GM21390 (cell line): ENCODE results near the gene RPS6KA4.
"Not testable (repeated sequence)": the region's sequence is repeated elsewhere in the genome, so short reads cannot be mapped to it uniquely, and the experiment has no call there.

ENCODE experiments used
- ATAC-seq: cut with Tn5 transposase; IDR thresholded peaks from one replicate; pipeline ENCODE4 v1.9.1; 2021; ENCODE audit not compliant: unreplicated experiment

RPS6KA4 gene

DNA sequence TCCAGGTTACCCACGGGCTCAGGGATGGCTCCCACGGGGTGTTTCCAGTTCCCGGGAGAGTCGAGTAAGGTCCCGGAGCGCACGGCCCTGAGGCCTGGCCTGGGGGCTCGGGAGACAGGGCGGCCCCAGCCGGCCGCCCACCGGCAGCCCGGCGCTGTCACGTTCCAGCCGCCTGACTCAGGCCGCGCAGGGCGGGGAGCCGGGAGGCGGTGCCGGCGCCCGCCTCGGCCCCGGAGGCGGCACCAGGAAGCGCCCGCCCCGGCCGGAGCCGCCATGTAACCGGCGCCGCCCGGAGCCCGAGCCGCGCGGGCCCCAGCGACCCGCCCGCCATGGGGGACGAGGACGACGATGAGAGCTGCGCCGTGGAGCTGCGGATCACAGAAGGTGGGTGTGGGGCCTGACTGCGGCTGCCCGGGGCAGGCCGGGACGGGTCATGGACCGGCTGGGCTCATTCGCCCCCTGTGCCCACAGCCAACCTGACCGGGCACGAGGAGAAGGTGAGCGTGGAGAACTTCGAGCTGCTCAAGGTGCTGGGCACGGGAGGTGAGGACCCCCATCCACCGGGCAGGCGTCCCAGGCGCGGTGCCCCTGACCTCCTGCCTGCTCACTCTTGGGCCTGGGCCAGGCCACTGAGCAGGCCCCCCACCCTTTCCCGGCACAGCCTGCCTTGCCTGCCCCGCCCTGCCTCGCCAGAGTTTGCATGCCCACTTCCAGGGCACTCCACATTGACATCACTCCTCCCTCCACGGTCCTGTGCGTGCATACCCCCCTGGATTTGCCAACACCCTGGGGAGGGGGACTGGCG lies at the start of gene RPS6KA4:
Gene RPS6KA4, plus strand, starts transcription at position 256 of the 805 bp plus-strand sequence. Its CDS starts 74 bp downstream, at position 330.
- peak; percentile 48 for ATAC-seq

DNA sequence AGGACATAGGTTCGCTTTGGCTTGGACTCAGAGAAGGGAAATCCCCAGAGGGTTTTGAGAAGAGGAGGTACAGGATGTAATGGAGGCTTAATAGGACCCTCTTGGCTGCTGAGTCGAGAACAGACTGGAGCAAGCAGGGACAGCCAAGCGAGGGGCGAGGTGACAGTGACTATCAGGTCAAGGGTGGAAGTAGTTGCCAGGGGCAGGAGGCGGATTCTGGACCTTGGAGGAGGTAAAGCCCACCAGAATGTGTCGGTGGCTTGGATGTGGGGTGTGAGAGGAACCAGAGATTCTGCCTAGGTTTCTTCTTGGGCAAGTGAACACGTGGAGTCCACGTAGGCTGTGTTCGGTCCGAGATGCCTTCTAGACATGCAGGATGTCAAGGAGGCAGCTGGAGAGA lies 46.0 kb upstream of the RPS6KA4 start:
- no peak for ATAC-seq

DNA sequence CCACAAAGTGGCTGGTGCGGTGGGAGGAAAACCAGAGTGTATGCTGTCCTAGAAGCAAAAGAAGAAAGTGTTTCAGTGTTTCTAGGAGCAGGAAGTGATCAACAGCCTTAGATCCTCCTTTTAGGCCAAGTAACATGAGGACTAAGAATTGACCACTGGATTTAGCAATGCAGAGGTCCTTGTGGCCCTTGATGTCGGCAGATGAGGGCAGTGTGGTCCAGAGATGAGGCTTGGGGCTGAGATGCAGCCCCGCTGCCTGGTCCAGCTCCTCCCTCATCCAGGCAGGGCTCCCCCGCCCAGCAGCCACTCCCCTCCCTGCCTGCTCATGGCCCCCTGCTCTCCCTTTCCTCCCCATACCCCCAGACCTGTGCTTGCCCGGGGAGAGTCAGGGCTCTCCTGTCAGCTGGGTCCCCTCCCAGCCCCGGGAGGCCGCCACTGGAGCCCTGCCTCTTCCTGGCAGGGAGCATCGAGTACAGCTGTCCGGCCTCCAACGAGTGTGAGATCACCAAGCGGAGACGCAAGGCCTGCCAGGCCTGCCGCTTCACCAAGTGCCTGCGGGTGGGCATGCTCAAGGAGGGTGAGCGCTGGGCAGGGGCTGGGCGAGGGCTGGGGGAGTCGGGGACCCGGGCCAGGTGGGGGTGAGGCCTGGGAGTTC lies 45.3 kb upstream of the RPS6KA4 start:
- ATAC-seq: no peak

DNA sequence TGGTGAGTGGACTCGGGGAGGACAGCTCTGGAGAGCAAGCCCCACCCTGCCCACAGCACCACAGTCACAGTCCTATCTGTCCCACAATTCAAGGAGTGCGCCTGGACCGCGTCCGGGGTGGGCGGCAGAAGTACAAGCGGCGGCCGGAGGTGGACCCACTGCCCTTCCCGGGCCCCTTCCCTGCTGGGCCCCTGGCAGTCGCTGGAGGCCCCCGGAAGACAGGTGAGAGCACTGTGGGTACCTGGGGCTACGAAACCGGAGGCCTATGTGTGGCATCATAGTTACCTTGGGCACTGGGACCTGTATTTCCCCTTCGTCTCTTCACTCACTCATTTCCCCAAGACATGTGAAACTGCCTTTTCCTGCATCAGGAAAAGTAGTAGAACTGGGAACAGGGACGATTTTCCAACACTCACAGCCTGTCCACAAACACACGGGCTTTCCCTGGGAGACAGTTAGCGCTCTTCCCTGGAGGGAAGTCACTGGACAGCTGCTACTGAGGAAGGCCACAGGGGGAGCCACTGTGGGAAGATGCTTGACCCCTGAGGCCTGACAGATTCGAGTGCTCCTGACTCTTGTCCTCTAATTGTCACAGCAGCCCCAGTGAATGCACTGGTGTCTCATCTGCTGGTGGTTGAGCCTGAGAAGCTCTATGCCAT lies 44.7 kb upstream of the RPS6KA4 start:
- ATAC-seq: no peak

DNA sequence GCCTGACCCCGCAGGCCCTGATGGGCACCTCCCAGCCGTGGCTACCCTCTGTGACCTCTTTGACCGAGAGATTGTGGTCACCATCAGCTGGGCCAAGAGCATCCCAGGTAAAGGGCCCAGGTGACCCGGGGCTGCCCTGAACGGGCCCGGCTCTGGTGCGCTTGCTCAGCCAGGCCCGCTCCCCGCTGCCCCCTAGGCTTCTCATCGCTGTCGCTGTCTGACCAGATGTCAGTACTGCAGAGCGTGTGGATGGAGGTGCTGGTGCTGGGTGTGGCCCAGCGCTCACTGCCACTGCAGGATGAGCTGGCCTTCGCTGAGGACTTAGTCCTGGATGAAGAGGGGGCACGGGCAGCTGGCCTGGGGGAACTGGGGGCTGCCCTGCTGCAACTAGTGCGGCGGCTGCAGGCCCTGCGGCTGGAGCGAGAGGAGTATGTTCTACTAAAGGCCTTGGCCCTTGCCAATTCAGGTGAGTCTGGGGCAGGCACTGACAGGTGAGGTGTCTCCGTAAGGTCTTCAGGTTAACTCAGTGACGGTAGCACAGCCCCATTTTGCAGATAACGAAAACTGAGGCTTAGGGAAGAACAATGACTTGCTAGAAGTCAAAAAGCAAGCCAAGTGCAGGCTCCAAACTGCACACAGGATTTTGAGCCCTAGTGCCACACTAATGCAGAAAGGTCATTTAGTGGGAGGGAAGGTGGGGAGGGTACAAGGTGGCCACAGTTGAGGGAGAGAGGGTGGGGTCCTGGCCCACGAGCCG lies 44.0 kb upstream of the RPS6KA4 start:
- ATAC-seq: no peak

DNA sequence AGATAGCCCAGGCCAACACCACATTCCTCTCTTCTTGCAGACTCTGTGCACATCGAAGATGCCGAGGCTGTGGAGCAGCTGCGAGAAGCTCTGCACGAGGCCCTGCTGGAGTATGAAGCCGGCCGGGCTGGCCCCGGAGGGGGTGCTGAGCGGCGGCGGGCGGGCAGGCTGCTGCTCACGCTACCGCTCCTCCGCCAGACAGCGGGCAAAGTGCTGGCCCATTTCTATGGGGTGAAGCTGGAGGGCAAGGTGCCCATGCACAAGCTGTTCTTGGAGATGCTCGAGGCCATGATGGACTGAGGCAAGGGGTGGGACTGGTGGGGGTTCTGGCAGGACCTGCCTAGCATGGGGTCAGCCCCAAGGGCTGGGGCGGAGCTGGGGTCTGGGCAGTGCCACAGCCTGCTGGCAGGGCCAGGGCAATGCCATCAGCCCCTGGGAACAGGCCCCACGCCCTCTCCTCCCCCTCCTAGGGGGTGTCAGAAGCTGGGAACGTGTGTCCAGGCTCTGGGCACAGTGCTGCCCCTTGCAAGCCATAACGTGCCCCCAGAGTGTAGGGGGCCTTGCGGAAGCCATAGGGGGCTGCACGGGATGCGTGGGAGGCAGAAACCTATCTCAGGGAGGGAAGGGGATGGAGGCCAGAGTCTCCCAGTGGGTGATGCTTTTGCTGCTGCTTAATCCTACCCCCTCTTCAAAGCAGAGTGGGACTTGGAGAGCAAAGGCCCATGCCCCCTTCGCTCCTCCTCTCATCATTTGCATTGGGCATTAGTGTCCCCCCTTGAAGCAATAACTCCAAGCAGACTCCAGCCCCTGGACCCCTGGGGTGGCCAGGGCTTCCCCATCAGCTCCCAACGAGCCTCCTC lies 43.1 kb upstream of the RPS6KA4 start:
- not testable (repeated sequence) for ATAC-seq

DNA sequence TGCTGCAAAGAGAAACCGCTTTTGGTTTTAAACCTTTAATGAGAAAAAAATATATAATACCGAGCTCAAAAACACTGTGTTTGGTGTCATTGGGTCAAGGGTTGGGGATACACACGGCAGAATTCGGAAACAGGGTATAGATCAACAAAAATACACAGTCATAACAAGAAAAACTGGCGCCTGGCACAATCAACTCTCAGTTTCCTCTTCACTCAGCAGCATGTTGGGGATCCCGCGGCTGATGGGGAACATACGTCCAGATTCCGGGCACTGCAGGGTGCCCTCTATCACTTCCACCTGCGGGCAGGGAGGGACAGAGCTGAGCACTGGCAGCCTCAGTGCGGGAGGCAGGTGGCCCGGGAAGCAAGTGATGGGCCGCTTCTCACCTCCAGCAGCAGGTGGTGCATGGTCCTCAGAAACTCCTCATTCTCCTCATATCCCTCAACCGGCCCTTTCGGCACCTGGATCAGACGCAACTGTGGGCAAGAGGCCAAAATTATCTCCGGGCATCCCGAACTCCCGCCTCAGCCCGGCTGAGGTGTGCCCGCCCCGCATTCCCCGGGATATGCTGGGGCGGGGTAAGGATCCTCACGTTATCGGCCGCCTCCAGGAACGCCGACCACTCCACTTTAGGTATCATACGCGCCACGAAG lies 42.2 kb upstream of the RPS6KA4 start:
- peak; percentile 6 for ATAC-seq

DNA sequence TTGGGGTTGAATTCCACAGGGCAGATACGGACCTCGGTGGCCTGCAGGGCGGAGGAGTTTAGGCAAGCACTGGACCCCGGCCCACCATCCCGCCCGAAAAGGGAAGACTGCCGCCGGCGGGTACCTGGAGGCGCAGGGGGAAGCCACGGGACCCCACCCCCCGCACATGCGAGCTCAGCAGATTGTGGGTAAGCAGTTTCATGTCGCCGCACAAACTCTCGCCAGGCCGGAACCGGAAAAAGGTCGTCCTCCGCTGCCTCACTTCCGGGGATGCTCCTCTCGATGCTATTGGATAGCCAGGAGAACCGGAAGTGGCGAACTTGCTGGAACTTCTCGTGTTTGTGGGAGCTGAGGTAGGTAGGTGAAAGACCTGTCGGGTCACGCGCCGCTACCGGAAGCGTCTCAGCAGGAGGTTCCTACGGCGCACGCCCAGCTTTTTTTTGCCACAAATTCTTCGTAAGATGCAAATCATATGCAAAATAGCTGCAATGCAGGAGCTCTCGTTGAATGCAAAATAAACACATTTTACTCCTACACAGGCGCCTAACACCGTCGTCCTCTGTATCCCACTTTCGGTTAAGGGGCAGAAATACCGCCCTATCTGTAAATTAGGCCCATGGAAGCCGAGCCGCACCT lies 41.5 kb upstream of the RPS6KA4 start, which contains the start of gene TRMT112:
Gene TRMT112, minus strand, starts transcription at position 235 of the 636 bp plus-strand sequence. Its CDS starts 33 bp downstream, at position 202.
- ATAC-seq: peak; percentile 53

DNA sequence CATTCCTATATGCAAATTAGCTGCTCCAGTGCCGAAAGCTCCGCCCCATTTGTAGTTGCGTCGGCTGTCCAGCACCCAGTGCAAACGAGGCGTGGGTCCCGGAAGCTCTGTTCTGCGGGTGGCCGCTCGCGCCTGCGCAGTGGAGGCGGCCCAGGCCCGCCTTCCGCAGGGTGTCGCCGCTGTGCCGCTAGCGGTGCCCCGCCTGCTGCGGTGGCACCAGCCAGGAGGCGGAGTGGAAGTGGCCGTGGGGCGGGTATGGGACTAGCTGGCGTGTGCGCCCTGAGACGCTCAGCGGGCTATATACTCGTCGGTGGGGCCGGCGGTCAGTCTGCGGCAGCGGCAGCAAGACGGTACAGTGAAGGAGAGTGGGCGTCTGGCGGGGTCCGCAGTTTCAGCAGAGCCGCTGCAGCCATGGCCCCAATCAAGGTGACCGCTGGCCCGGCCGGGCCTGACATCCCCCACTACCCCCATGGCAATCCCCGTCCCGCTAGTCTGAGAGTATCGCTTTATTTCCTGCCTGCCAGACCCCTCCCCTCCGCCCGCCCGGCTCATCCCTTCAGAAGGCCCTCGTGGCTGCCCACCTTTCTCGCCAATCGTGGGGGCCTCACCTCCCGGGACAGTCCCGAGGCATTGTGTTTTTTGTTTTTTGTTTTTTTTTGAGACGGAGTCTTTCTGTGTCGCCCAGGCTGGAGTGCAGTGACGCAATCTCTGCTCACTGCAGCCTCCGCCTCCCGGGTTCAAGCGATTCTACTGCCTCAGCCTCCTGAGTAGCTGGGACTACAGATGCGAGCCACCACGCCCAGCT lies 40.8 kb upstream of the RPS6KA4 start, which contains the start of gene PRDX5:
Gene PRDX5, plus strand, starts transcription at position 161 of the 805 bp plus-strand sequence. Its CDS starts 95 bp downstream, at position 256.
- peak; percentile 65 for ATAC-seq

DNA sequence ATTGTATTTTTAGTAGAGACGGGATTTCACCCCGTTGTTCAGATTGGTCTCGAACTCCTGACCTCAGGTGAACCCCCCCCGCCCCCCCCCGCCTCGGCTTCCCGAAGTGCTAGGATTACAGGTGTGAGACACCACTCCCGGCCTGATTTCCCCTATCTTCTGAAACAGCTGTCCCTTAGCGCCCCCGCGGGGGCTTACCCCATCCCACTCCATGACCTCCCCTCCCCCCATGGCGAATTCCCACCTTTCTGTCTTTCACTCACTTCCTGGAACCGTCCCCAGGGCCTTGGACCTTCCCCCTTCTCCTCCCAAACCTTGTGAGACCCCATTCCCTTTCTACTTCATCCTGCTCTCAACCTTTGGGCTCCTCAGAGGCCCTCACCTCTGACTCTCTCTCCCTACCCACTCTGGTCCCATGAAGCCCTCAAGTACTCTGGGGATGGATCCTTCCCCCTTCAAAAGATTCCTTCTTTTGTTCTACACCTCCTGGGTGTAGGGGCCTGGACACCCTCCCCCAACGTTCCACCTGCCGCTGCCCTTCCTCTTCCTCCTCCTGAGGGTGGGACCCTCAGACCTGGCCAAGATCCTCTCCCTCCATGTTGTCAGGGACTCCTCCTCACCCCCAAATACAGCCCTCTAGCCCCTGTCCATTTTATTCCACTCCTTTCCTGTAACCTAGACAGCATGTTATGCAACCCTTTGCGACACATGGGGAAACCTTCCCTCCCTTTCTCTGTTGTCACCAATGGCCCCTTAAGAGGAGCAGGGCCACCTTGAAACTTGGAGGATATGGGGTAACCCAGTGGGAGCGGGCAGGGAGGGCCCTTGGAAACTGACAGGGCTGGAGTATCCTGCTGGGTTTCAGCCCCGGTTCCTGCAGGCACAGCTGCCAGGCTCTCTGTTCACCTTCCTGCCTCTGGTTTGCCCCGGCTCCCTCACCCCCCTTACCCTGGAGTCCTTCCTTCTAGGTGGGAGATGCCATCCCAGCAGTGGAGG lies 39.9 kb upstream of the RPS6KA4 start:
- no peak for ATAC-seq

DNA sequence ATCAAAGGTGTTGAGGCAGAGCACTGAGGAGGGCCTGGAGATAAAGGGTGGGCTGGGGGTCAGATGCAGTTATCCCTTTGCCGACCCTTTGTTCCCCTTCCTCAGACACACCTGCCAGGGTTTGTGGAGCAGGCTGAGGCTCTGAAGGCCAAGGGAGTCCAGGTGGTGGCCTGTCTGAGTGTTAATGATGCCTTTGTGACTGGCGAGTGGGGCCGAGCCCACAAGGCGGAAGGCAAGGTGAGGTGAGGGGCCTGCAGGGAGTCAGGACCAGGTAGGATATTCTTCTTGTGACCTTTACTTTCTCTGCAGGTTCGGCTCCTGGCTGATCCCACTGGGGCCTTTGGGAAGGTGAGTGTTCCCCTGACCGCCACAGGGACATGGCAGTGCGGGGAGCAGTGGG lies 38.4 kb upstream of the RPS6KA4 start:
- no peak for ATAC-seq

DNA sequence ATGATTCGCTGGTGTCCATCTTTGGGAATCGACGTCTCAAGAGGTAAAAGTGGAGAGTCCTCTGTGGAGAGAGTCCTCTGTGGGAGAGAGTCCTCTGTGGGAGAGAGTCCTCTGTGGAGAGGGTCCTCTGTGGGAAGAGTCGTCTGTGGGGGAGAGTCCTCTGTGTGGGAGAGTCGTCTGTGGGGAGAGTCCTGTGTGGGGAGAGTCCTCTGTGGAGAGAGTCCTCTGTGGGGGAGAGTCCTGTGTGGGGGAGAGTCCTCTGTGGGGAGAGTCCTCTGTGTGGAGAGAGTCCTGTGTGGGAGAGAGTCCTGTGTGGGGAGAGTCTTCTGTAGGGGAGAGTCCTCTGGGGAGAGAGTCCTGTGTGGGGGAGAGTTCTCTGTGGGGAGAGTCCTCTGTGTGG lies 37.9 kb upstream of the RPS6KA4 start:
- ATAC-seq: no peak

DNA sequence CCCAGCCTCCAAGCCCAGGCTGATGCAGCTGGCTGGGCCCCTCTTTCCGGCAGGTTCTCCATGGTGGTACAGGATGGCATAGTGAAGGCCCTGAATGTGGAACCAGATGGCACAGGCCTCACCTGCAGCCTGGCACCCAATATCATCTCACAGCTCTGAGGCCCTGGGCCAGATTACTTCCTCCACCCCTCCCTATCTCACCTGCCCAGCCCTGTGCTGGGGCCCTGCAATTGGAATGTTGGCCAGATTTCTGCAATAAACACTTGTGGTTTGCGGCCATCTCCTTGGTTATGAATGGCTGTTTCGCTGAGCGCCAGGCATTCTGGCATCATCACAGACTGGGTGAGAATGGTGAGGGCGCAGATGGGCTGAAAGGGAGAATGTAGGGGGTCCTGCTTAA lies 37.4 kb upstream of the RPS6KA4 start:
- no peak for ATAC-seq

DNA sequence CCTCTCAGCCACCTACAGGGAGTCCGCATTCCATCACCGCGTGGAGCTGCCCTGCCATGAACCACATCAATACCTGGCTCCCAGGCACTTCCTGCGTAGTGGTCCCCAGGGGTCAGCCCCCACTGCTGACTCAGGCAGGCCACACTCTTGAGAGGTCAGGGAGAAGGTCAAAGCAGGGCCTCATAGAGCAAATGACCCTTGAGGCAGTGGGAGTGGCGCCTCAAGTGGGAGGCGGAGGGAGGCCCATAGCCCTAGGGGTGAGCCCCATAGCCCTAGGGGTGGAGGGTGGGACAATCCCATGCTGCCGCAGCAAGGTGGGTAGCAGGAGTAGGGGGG lies 36.1 kb upstream of the RPS6KA4 start:
- ATAC-seq: no peak

DNA sequence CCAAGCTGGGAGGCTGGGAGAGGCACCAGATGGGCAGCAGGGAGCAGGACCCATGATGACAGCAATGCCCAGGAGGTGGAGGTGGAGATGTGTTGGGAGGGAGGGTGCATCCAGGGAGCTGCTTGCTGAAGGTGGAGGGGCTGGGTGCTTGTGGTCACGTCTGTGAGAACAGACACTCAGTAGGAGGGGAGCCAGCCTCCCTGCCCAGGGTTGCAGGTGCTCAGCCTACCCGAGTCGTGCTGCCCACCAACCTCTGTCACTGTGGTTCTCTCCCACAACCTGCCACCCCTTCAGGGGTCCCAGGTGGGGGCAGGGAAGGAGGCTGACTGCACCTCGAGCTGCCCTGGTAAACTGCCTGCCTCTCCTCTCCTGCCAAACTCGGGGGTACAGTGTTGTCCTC lies 35.6 kb upstream of the RPS6KA4 start:
- ATAC-seq: no peak

DNA sequence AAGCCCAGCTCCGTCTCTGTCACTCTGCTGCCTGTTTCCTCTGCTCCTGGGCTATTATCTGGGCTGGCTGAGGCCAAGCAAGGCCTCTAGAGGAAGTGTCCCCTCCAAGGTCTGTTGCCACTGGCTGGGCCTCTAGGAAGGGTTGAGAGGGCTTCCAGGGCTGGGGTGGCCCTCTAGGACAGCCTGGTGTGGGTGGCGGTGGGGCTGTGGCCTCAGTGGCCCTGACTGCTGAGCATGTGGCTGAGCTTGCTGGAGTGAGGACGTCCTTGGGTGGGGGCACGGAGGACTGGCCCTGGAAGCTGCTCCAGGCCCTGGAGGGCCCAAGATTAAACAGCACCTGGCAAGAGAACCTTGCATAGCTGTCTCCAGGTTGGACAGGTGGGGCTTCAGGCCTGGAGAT lies 35.0 kb upstream of the RPS6KA4 start:
- not testable (repeated sequence) for ATAC-seq
